ENCODE measurements around the gene SPRED3. TPM values are rescaled to one million over a fixed set of nuclear protein-coding genes. Genes with fewer than 3 reads are reported as not detected.

Gene SPRED3
- total and polyA plus RNA-seq, 2 of the 8 experiments (the other 6 are each of a cell fraction or from before 2014, with no cell fraction given) = 8.1 to 10.3 TPM

DNA sequence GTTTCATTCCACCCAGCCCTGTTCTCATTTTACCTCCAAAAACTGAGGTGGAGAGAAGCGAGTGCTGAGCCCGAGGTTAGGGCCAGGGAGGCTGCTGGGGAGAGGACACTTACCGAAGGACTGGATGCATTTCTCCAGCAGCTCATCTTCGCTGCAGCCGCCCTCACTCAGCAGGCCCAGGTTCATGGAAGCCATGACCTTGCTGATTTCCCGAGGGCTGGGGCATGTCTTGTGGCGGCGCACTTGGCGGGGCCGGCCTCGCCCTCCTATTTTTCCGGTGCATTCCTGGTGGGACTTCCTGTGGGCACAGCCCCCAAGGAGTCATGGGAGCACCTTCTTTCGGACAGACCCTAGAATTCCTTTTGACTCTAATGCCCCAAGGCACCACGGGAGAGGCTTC is 33.4 kb downstream of the SPRED3 start (continued):
- TF ChIP-seq, protein P1, sequence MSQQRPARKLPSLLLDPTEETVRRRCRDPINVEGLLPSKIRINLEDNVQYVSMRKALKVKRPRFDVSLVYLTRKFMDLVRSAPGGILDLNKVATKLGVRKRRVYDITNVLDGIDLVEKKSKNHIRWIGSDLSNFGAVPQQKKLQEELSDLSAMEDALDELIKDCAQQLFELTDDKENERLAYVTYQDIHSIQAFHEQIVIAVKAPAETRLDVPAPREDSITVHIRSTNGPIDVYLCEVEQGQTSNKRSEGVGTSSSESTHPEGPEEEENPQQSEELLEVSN (IDR thresholded peaks at IDR 0.05) = no peak
